HG03558 (cell line): Measurements from ENCODE around the gene CAMKK1.
"Not testable (repeated sequence)": the region's sequence is repeated elsewhere in the genome, so short reads cannot be mapped to it uniquely, and the experiment has no call there.

ENCODE experiments used
- ATAC-seq: cut with Tn5 transposase; IDR thresholded peaks from one replicate; pipeline ENCODE4 v1.9.1; 2021; ENCODE audit warnings: moderate number of reproducible peaks; ENCODE audit not compliant: unreplicated experiment; ENCODE audit errors: extremely low read depth

The CAMKK1 gene

DNA sequence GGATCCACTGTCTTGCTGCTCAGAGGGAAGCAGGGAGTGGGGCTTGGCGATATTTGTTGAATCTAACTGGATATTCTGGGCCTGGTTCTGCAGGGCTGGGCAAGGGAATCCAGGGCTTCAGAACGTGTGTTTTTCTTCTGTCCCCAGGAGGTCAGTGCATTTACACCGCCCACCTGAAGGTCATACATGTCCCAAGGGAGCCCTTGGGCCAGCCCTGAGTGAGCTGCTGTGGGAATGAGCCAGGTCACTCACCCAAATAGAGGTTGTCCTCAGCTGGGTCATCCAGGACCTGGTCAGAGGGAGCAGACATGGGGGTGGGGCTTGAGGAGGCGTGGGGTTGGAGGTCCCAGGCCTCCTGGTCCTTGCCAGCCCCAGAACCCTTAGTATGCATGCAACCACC, 10.6 kb downstream of the CAMKK1 start:
- ATAC-seq: no peak

GRCh38 chr17:3880983-3881382, 11.9 kb downstream of the CAMKK1 start:
- ATAC-seq: no peak

DNA sequence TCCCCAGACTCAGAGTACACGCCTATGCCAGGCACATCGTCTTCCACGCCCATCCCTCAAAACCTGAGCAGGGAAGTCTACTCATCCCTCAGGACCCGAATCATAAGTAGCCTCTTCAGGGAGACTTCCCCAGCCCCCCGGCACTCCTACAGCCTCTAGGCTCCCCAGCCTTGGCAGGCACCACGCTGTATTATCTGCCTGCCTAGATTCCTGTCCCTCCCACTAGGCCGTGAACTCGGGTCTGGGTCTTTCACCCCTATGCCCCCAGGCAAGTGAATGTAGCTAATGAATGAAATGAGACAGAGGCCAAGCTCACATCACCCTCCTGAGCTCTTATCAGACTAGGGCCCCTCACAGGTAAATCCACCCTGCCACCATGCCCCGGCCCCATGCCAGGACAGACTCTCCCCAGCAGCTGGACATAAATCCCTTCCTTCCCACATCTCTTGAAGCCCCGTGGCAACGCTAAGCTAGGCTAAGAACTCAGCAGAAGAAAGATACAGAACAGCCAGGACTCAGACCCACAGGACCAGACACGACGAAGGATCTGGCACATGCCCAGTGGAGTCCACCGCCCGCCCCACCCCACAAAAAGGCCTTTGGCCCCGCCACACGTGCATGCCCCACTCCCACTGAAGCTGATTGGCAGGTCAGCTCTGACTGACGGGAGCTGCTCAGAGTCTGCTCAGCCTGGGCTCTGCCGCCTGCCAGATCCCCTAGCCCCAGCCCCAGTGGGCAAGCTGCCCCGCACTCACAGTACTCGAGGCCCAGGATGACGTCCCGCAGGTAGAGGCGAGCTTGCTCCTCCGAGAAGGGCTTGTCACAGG, 13.0 kb downstream of the CAMKK1 start:
- ATAC-seq: no peak

DNA sequence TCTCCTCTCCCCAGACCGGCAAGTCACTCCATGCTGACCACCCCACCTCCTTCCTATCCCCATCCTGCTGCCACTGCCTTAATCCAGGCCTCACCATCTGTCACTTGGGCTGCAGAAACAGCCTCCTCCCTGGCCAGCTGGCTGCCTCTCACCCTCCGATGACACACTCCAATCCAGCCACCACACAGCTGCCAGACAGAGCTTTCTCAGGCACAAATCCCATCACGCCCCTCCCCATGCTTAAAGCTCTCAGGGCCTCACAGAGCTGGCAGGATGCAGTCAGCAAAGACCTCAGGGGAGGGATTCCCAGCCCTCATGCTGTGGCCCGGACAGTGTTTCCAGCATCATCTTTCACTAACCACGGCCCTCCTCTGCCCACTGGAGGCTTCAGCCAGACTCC, 13.7 kb downstream of the CAMKK1 start:
- no peak for ATAC-seq

GRCh38 chr17:3877220-3877619, 15.6 kb downstream of the CAMKK1 start:
- ATAC-seq: no peak

DNA sequence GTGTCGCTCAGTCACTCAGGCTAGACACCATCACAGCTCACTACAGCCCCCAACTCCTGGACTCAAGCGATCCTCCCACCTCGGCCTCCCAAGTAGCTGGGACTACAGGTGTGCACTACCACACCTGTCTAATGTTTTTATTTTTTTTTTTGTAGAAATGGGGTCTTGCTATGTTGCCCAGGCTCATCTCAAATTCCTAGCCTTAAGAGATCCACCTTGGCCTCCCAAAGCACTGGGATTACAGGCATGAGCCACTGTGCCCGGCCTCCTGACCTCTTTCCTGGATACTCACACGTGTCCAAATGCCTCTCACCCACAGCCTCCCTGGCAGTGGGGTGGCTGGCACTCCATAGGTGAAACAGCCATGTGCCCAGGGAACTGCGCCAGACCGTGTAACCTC, 17.5 kb downstream of the CAMKK1 start:
- no peak for ATAC-seq

- ATAC-seq: no peak
These were observed 19.0 kb downstream of the CAMKK1 start for GRCh38 chr17:3873862-3874261.

- no peak for ATAC-seq
These were observed 22.0 kb downstream of the CAMKK1 start for GRCh38 chr17:3870871-3871306.

- no peak for ATAC-seq
These were observed 25.2 kb downstream of the CAMKK1 start for GRCh38 chr17:3867606-3868005.

- ATAC-seq: no peak
These were observed 25.7 kb downstream of the CAMKK1 start for GRCh38 chr17:3867106-3867505.

DNA sequence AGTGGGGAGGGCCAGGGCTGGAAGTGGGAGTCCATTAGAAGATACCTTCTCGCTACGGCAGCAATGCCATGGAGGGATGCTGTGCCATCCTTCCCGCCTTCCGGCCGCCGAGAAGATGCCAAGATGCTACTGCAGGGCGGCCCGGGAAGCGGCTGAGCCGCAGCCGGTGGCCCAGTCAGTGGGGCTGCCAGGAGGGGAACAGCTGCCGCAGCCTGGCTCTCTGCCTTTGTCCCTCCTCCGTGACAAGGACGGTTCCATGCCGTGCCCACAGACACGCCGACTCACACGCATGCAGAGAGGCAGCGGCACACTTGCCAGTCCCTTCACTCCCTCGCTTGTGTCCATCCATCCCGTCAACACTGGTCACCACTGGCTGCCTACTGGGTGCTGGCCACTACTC, 26.6 kb downstream of the CAMKK1 start:
- ATAC-seq: no peak

GRCh38 chr17:3865176-3865575, 27.7 kb downstream of the CAMKK1 start:
- ATAC-seq: no peak

- no peak for ATAC-seq
These were observed 28.3 kb downstream of the CAMKK1 start for GRCh38 chr17:3864534-3864933.

GRCh38 chr17:3861761-3862681, 30.8 kb downstream of the CAMKK1 start:
- ATAC-seq: no peak

DNA sequence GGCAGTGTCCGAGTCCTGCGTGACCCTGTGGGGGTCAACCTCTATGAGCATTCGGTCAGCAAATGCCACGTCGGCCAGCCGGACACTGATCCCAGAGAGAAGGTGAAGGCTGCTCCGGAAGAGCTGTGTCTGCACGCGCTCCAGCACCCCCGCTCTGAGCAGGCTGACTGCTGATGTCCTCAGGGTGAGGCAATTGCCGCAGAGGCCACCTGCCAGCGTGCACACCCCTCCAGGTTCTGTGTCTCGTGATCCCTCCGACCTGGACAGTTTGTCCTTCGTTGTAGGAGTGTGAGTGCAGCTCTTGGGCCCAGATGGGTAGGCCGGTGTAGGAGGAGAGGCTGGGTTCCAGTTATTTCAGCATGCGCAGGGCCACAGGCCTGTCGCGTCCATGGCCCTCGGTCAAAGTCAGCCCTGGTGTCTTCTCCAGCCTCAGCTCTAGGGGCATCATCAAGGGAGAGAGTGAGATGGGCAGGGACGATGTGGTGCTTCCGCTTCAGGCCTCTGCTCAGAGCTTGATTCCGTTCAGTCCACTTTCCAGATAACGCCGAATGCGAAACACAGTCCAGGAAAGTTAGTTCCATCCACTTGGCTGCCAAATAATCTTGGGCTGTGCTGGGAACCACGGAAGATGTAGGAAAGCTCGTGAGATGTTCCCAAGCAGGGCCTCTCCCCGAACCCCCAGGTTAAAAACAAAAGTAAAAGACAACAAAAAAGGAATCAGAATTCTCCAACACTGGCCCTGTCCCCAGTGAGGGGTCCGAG, 31.7 kb downstream of the CAMKK1 start:
- no peak for ATAC-seq

DNA sequence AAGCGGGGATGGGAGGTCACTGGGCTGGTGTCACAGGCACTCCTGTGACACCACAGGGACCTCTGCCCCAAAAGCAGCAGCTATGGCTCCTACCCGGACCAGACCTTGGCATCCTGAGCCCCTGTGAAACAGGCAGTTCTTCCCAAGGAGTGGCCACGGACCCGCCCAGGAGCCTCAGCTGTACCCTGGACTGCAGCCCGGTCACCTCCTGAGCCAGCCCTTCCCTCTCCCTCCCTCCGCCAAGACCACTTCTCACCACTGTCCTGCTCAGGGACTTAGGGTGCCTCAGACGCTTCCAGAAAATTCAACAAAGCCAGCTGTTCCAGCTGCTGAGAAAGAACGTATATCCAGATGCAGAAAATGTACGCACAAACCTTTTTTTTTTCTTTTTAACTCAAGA, 32.9 kb downstream of the CAMKK1 start:
- ATAC-seq: no peak

DNA sequence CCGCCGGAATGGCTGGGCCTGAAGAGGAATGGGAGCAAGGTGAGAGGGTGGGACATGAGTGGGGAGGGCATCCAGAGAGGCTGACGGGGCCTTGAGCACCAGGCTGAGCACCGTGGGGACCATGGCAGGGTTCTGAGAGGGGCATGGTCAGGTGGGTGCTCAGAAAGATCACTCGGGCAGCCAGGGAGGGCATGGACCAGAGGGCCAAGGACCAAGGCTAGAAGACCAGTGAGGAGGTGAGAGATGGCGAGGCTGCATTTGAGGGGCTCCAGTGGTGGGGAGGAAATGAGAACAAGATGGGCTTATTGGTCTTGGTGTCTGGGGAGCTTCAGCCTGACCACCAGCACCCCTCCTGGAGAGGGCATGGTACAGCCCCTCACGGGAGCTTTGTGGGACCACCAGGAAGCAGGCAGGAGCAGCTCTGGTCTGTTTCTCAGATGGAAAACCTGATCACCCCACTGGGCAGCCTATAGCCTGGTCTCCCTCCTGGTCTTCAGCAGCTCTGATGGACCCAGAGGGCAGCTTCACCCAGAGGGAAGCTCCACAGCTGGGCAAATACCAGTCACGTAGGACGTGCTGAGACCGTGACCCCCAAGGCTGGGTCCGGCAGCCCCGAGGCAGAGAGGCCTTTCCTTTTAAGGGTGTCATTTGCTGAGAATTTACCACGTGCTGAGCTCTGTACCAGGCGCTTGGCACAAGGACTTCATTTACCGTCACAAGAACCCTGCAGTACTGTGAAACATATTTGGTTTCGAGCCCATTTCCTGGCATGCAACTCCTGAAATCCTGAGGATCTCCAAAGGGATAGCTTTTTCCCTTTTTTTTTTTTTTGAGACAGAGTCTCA, 35.4 kb downstream of the CAMKK1 start:
- no peak for ATAC-seq

- ATAC-seq: not testable (repeated sequence)
These were observed 38.6 kb downstream of the CAMKK1 start for GRCh38 chr17:3854204-3854603.

GRCh38 chr17:3852561-3852960, 40.3 kb downstream of the CAMKK1 start:
- ATAC-seq: no peak
